Activated CD8-positive, alpha-beta memory T cell treated with anti-CD3 and anti-CD28 coated beads, Interleukin-2, amount 50 U/mL, for 24 hours (primary cell): ENCODE data around the gene VPS13A.

Experiments used
- DNase-seq: peaks from one replicate; pipeline ENCODE4 v3.0.0-alpha.2; 2020; ENCODE audit errors: extremely low read depth

Gene VPS13A

GRCh38 chr9:77177143-77177893 lies at the start of gene VPS13A:
VPS13A (plus strand) TSS chr9:77177534; CDS start chr9:77177705, 171 bp downstream.
- peak; percentile 89 for DNase-seq

DNA sequence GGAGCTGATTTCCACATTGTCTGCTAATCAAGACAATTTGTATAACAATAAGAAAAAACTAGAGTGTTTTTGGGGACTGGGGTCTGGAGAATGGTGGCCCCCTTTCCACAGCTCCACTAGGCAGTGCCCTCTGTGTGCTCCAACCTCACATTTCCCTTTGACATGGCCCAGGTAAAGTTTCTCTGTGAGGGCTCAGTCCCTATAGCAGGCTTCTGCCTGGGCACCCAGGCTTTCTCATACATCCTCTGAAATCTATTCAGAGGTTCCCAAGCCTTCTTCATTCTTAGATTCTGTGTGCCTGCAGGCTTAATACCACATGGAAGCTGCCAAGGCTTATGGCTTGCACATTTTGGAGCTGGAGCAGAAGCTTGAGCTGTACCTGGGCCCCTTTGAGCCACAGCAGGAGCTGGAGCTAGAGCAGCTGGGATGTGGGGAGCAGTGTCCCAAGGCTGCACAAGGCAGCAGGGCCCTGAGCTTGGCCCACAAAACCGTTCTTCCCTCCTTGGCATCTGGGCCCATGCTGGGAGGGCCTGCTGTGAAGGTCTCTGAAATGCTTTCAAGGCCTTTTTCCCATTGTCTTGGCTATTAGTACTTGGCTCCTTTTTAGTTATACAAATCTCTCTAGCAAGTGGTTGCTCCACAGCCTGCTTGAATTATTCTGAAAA lies 49.1 kb upstream of the VPS13A start:
- no peak for DNase-seq

DNA sequence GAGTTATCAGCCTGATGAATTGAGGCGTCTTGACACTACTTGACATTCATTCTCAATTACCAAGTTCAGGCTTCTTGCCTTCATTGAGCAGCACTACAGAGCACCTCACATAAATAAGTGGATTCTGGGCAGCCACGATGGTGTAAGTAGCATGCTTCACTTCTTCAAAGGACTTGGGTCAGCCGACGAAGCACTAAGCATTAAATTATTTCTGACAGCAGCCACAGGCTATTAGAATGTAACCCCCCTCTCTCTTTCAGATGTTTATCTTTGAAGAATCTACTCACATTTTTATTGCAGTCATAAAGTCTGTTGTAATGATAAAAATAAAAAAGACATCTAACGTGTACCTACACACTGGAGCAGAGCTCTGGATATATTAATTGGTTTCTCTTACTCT lies 45.9 kb upstream of the VPS13A start:
- DNase-seq: no peak

DNA sequence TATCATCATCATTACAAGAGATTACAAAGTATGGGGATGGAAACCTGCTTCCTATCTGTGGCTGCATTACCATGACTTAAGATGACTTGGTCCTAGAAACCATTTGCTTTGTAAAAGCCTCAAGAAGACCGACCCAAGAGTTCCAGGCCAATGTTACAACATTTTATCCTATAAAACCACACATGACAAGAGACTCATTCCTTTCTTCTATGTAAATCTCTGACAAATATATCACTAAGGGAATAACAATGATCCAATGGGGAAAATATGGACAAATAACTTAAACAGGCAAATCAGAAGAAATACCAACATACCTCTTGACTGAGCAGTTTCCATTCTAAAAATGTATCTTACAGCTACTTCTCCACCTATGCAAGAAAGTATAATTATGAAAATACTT lies 44.3 kb upstream of the VPS13A start:
- DNase-seq: no peak

DNA sequence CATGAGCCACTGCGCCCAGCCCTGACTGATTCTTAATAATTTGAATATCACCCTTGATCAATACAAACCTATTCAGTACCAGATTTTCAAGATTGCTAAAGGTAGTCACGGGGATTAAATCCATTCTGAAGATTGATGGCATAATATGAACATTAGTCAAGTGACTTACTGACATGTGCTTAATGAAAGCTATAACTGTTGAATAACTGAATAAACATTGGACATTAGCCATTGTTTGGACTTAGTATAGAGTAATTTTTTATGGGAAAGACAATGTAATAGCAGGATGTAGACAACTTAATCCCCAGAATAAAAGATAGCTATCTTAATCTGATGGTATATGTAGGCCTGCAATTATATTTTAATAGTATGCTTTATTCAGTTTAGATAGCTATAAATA lies 35.0 kb upstream of the VPS13A start:
- no peak for DNase-seq

- no peak for DNase-seq
Observed at GRCh38 chr9:77149879-77150278, 27.5 kb upstream of the VPS13A start.

DNA sequence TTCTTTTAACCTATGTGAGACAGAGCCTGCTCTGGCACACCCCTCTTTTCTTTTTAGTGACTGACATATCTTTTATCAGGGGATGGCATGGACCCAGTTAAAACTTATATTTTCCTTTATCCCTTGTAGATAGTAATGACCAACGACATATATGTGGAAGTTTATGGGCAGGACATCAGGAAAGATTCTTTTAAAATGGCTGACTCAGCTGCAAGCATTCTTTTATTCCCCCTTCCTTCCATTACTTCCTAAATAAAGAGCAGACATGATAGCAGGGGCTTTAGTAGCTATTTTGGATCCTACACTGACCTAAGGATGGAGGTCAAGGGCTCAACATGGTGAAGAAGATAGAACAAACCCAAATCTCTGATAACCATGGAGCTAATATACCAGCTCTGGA lies 25.0 kb upstream of the VPS13A start:
- DNase-seq: no peak

- no peak for DNase-seq
Observed at GRCh38 chr9:77156646-77157371, 20.5 kb upstream of the VPS13A start.

GRCh38 chr9:77158772-77159513 lies 18.4 kb upstream of the VPS13A start:
- no peak for DNase-seq

DNA sequence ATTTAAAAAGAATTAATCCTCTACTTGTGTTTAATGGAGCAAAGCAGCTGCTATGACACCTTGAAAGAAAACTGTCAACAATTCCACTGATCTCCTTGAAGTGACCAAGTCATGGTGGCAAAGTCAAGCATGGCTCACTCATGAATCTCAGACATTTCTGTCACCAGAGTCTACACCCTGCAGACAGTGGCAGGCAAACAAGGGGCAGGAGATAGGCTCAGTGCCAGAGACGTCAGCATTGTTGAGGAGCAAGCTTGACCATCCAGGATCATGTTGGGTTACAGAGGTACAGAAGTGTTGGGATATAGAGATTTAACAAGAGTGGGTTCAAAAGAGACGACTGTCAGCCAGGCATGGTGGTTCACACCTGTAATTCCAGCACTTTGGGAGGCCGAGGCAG lies 16.1 kb upstream of the VPS13A start:
- DNase-seq: no peak

DNA sequence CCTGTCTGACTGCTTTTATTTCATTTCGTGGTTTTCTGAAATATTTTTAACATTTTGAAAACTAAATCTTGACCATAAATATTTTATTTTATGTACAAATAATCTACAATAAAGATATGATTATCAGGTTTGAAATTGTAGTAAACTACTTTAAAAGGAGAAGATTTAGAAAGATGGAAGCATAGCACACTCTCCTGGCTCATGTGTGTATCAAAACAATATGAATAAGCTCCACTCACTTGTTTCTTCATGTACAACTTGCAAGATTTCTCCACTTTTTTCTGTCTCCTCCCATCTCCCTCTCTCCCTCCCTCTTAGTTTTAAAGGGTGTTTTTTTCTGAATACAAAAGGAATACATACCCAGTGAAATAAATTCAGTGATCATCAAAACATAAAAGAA lies 15.4 kb upstream of the VPS13A start:
- no peak for DNase-seq

GRCh38 chr9:77162366-77162765 lies 15.0 kb upstream of the VPS13A start:
- DNase-seq: no peak

- no peak for DNase-seq
Observed at GRCh38 chr9:77163884-77164283, 13.4 kb upstream of the VPS13A start.

DNA sequence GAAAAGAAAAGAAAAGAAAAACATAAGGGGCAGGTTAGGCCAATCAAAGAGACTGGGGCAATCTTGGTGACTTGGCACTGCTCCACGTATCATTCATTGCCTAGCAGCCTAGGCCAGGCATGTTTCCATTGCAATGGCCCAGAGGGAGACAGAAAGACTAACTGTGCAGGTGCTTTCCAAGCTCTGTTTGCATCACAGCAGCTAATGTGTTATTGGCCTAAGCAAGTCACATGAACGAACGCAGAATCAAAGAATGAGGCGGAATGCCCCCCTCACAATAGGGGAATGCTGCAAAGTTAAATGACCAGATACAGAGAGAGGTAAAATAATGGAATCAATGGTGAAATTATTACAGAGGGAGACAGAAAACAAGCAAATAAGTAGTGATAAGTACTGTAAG lies 11.1 kb upstream of the VPS13A start:
- DNase-seq: no peak

- no peak for DNase-seq
Observed at GRCh38 chr9:77170991-77171699, 6.2 kb upstream of the VPS13A start.

DNA sequence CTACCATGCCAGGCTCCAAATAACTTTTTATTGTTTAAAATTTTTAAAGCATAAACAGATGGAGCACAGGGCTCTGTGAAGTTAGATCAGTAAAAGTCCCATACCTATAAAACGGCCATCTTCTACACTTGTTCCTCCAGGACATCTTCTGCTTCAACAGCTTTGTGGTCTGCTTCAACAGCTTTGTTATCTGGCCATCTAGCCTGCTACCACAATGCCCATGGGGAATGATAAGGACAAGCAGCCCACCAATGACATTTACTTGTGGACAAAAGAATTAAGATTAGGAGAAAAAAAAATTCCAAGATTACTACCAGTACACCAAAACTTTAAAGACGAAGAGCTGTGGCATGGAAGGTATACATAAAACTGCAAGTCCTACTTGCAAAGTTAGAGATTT lies 2.2 kb upstream of the VPS13A start:
- no peak for DNase-seq

GRCh38 chr9:77176106-77176505 lies 1.2 kb upstream of the VPS13A start:
- no peak for DNase-seq

DNA sequence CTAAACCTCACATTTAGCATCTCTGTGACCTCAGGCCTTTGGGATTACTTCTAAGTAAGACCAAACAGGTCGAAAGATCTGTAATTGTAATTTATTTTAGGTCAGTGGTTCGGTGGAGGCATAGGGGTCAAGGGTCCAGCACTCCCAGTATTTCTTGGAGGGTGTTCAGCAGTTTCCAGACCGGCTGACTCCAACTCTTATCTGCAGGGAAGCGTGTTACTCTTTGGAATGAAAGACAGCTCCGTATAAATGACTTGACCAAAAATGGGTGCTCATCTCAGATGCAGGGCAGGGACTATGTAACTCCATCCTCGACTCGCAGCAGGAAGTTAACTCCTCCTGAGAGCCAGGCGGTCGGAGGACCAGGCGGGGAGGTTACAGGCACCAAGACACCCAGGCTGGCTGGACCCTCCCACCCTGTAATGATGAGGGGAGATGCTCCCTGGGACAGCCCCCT lies 620 bp upstream of the VPS13A start:
- DNase-seq: no peak

GRCh38 chr9:77177894-77178794 lies 810 bp downstream of the VPS13A start:
- peak; percentile 17 for DNase-seq

DNA sequence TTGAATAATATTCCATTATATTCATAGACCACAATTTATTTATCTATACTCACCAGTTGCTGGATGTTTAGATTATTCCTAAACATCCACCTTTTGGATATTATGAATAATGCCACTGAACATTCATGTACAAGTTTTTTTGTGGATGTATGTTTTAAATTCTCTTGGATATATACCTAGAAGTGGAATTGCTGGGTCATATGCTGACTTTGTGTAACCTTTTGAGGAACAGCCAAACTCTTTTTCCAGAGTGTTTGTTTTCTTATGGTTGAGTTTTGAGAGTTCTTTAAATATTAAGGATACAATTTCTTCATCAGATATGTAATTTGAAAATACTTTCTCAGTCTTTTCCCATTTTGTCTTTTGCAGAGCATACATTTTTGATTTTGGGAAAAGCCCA lies 2.7 kb downstream of the VPS13A start:
- no peak for DNase-seq
